Lung (tissue), 12 donors: ENCODE results near the gene COL16A1. TPM values are rescaled to one million over a fixed set of nuclear protein-coding genes. Genes with fewer than 3 reads are reported as not detected.
A peak's percentile ranks its signal among the peaks of the same experiment; 100 is the strongest.

ENCODE experiments used
- ATAC-seq: fragments of 200-7000 bp; cut with Tn5 transposase; one replicate; pipeline ENCODE4 v1.9.1; 2020; ENCODE audit warnings: moderate number of reproducible peaks; ENCODE audit not compliant: insufficient read depth, low FRiP score
- DNase-seq, 3 donors: peaks; one replicate each; pipeline ENCODE4 v3.0.0-alpha.2; 2013 to 2017
- H3K27ac ChIP-seq, 2 donors: one replicate each; pipeline ENCODE4 v1.5.1; 2013; ENCODE audit warnings: mild to moderate bottlenecking in 2 of 2, moderate library complexity in 2 of 2, control low read depth in 1 of 2, inconsistent platforms in 1 of 2, low read depth in 1 of 2, low read length in 1 of 2
- H3K27me3 ChIP-seq, 3 donors: one replicate each; pipeline ENCODE4 v1.5.1; 2013; ENCODE audit warnings: low read length in 2 of 3; ENCODE audit not compliant: control insufficient read depth in 3 of 3, insufficient read depth in 3 of 3
- H3K36me3 ChIP-seq, 4 donors: one replicate each; pipeline ENCODE4 v1.5.1; 2013; ENCODE audit warnings: low read length in 4 of 4, mild to moderate bottlenecking in 1 of 4, moderate library complexity in 1 of 4; ENCODE audit not compliant: control insufficient read depth in 4 of 4, insufficient read depth in 4 of 4
- H3K4me1 ChIP-seq, 5 donors: one replicate each; pipeline ENCODE4 v1.5.1; 2013; ENCODE audit warnings: low read length in 5 of 5, mild to moderate bottlenecking in 2 of 5, moderate library complexity in 1 of 5; ENCODE audit not compliant: control insufficient read depth in 5 of 5, insufficient read depth in 5 of 5
- H3K4me3 ChIP-seq: one replicate; pipeline ENCODE4 v1.5.1; 2013; ENCODE audit warnings: mild to moderate bottlenecking, control low read depth, moderate library complexity
- H3K9ac ChIP-seq, 2 donors: one replicate each; pipeline ENCODE4 v1.5.1; 2013; ENCODE audit warnings: low read length in 2 of 2, control low read depth in 1 of 2; ENCODE audit not compliant: insufficient read depth in 1 of 2
- H3K9me3 ChIP-seq, 4 donors: one replicate each; pipeline ENCODE4 v1.5.1; 2013; ENCODE audit warnings: low read length in 3 of 4, mild to moderate bottlenecking in 1 of 4, moderate library complexity in 1 of 4; ENCODE audit not compliant: control insufficient read depth in 4 of 4, insufficient read depth in 3 of 4
- CTCF ChIP-seq: IDR thresholded peaks from 2 replicates; pipeline ENCODE4 v1.5.1; 2012; ENCODE audit warnings: mild to moderate bottlenecking; ENCODE audit errors: control extremely low read depth, extremely low read depth
- WGBS, 2 donors: extraction: QIAGEN DNeasy Blood & Tissue Kit; methylation state at CpG; one replicate each; pipeline ENCODE4 v1.1.7; 2013; 5-methylcytosine and 5-hydroxymethylcytosine counted together
- polyA plus RNA-seq, 2 donors: library from polyadenylated mRNA; stranded (reverse); fragments of 200-250 nt; gene quantifications; one replicate each; pipeline ENCODE4 v1.2.1, GENCODE V29; 2013
- total RNA-seq, 2 donors: library from RNA; depleted of rRNA in 1 of 2; stranded (reverse); fragments of >200 nt in 1 of 2; gene quantifications; one replicate each; pipeline ENCODE4 v1.2.1, GENCODE V29; 2014 to 2021
- donor health status: control.
- donor health status: control.
- donor health status: Bipolar disorder and iron deficiency.
- donor health status: healthy.
- donor health status: DM: yes; HTN: yes; CAD: no.

The COL16A1 gene
- total and polyA plus RNA-seq, 4 donors: 16.5 to 83.2 (median 43.3) TPM

- H3K36me3 ChIP-seq: peaks cover 0 to 38% (median 8%) of the 10 kb centered on the region in 4 donors
- peak; percentile 28 for ATAC-seq
- TF ChIP-seq CTCF: no peak
- H3K9me3 ChIP-seq: no peaks in the 10 kb centered on the region
- peak overlapping the region; percentile 26 to 65 for H3K9ac ChIP-seq
- peak overlapping the region; percentile 14 to 25 for H3K27ac ChIP-seq
- no peak overlapping the region for H3K4me3 ChIP-seq
- peaks cover 0 to 29% (median 15%) of the 10 kb centered on the region in 5 donors for H3K4me1 ChIP-seq
- WGBS, 2 donors: 8% methylated on average over 30 of the region's 30 CpGs
- peak; percentile 79 to 88 (median 82) for DNase-seq
- H3K27me3 ChIP-seq: no peaks in the 10 kb centered on the region
These were observed 33.8 kb downstream of the COL16A1 start for GRCh38 chr1:31669786-31670592.

- H3K9me3 ChIP-seq: no peaks in the 10 kb centered on the region
- 44 to 60% methylated on average over 7 of the region's 7 CpGs for WGBS, 2 donors
- no peak for ATAC-seq
- DNase-seq: no peak
- H3K9ac ChIP-seq: peak overlapping the region in 1 of 2 donors; percentile 65
- H3K27me3 ChIP-seq: no peaks in the 10 kb centered on the region
- no peak for TF ChIP-seq CTCF
- peaks cover 0 to 34% (median 6%) of the 10 kb centered on the region in 4 donors for H3K36me3 ChIP-seq
- H3K4me3 ChIP-seq: no peak overlapping the region
- H3K27ac ChIP-seq: peak overlapping the region; percentile 19 to 25
- H3K4me1 ChIP-seq: peaks cover 0 to 29% (median 15%) of the 10 kb centered on the region in 5 donors
These were observed 34.4 kb downstream of the COL16A1 start for GRCh38 chr1:31669433-31669785.

GRCh38 chr1:31668303-31668883 lies 35.4 kb downstream of the COL16A1 start:
- no peak for ATAC-seq
- H3K9ac ChIP-seq: no peak overlapping the region
- WGBS, 2 donors: 84 to 90% methylated on average over 10 to 11 of the region's 11 CpGs
- H3K9me3 ChIP-seq: no peaks in the 10 kb centered on the region
- H3K27ac ChIP-seq: no peak overlapping the region
- TF ChIP-seq CTCF: no peak
- DNase-seq: no peak
- no peak overlapping the region for H3K4me3 ChIP-seq
- peaks cover 0 to 29% (median 15%) of the 10 kb centered on the region in 5 donors for H3K4me1 ChIP-seq
- H3K27me3 ChIP-seq: no peaks in the 10 kb centered on the region
- H3K36me3 ChIP-seq: peaks cover 0 to 28% (median 6%) of the 10 kb centered on the region in 4 donors
